B cell (primary cell): ENCODE results near the gene SMIM35. TPM values are rescaled to one million over a fixed set of nuclear protein-coding genes. Genes with fewer than 3 reads are reported as not detected.

Source experiments
- ATAC-seq: fragments of 200-7000 bp; cut with Tn5 transposase; one replicate; pipeline ENCODE4 v1.10.0; 2021; ENCODE audit warnings: low read depth, mild to moderate bottlenecking, moderate number of reproducible peaks, moderate library complexity
- CTCF ChIA-PET: fragments of 350-600 bp; sonication (Branson Sonifier 250); formaldehyde crosslinking; loops from one replicate; lab custom pipeline; 2021; ENCODE audit warnings: antibody characterized with exemption, inconsistent platforms; lab: Charles Lee
- POLR2A ChIA-PET: fragments of 350-600 bp; sonication (Branson Sonifier 250); formaldehyde crosslinking; loops from one replicate; lab custom pipeline; 2021; ENCODE audit warnings: antibody characterized with exemption; lab: Charles Lee
- DNase-seq: peaks from one replicate; pipeline ENCODE4 v3.0.0; 2013
- H2AFZ ChIP-seq: 2 replicates; pipeline ENCODE4 v1.6.1; 2012; ENCODE audit warnings: mild to moderate bottlenecking, low read depth, low read length; ENCODE audit not compliant: insufficient read depth, poor library complexity, severe bottlenecking
- H3K27ac ChIP-seq, 2 donors: 1 replicate in 1 of 2; 2 replicates in 1 of 2; pipeline ENCODE4 v1.5.1; 2012 to 2013; ENCODE audit warnings: low read length in 2 of 2, mild to moderate bottlenecking in 2 of 2, moderate library complexity in 1 of 2
- H3K27me3 ChIP-seq, 4 experiments: fragments of 200-600 bp in 1 of 4; sonication (generic) in 1 of 4; replicated peaks in 1 of 4; 1 replicate in 2 of 4; 2 replicates in 2 of 4; pipeline versions ENCODE4 v1.6.1 to v1.7.0; 2013 to 2016; ENCODE audit warnings: low read length in 3 of 4, mild to moderate bottlenecking in 2 of 4, mixed read lengths in 1 of 4, moderate library complexity in 1 of 4; ENCODE audit not compliant: insufficient read depth in 4 of 4, control insufficient read depth in 3 of 4; ENCODE audit errors: control extremely low read depth in 1 of 4
- H3K36me3 ChIP-seq, 2 experiments: replicated peaks in 1 of 2; 1 replicate in 1 of 2; 2 replicates in 1 of 2; pipeline versions ENCODE4 v1.6.1 to v1.7.1; 2013; ENCODE audit warnings: low read length in 1 of 2; ENCODE audit not compliant: insufficient read depth in 2 of 2, control insufficient read depth in 1 of 2; ENCODE audit errors: control extremely low read depth in 1 of 2, extremely low read depth in 1 of 2
- H3K4me1 ChIP-seq, 2 donors: fragments of 200-600 bp in 1 of 2; sonication (generic) in 1 of 2; 1 replicate in 1 of 2; 2 replicates in 1 of 2; pipeline versions ENCODE4 v1.5.1 to v1.6.1; 2013 to 2017; ENCODE audit warnings: low read length in 2 of 2; ENCODE audit not compliant: control insufficient read depth in 2 of 2, insufficient read depth in 2 of 2
- H3K4me2 ChIP-seq: replicated peaks from 2 replicates; pipeline ENCODE3; 2012; ENCODE audit warnings: mild to moderate bottlenecking, low read depth, low read length; ENCODE audit not compliant: poor library complexity, severe bottlenecking
- H3K4me3 ChIP-seq, 5 experiments: fragments of 200-600 bp in 1 of 5; sonication (generic) in 1 of 5; 1 replicate in 3 of 5; 2 replicates in 2 of 5; pipeline versions ENCODE4 v1.5.1 to v1.7.0; 2011 to 2016; ENCODE audit warnings: low read length in 4 of 5, mild to moderate bottlenecking in 4 of 5, low read depth in 2 of 5, control low read depth in 1 of 5, moderate library complexity in 1 of 5; ENCODE audit not compliant: insufficient read depth in 1 of 5; ENCODE audit errors: control extremely low read depth in 1 of 5, extremely low read depth in 1 of 5
- H3K79me2 ChIP-seq: fragments of 200-600 bp; sonication (generic); one replicate; pipeline ENCODE4 v1.6.0; 2016; ENCODE audit warnings: low read length; ENCODE audit not compliant: control insufficient read depth, insufficient read depth
- H3K9ac ChIP-seq: fragments of 200-600 bp; sonication (generic); 2 replicates; pipeline ENCODE4 v1.6.1; 2017; ENCODE audit warnings: mild to moderate bottlenecking, low read length, moderate library complexity
- H3K9me3 ChIP-seq, 3 donors: one replicate each; pipeline versions ENCODE4 v1.6.1 to v1.7.1; 2013; ENCODE audit warnings: low read length in 2 of 3; ENCODE audit not compliant: control insufficient read depth in 2 of 3, insufficient read depth in 1 of 3; ENCODE audit errors: control extremely low read depth in 1 of 3
- H4K20me1 ChIP-seq: 2 replicates; pipeline ENCODE4 v1.6.0; 2012; ENCODE audit warnings: mild to moderate bottlenecking, low read length; ENCODE audit not compliant: insufficient read depth, control insufficient read depth, poor library complexity, severe bottlenecking
- H3K27ac Mint-ChIP-seq: one replicate; pipeline ENCODE4 v1.8.0; 2021; ENCODE audit warnings: mixed read lengths
- H3K27me3 Mint-ChIP-seq: one replicate; pipeline ENCODE4 v1.8.0; 2021; ENCODE audit warnings: mixed read lengths
- H3K4me1 Mint-ChIP-seq: one replicate; pipeline ENCODE4 v1.8.0; 2021; ENCODE audit warnings: mixed read lengths
- H3K4me3 Mint-ChIP-seq: one replicate; pipeline ENCODE4 v1.8.0; 2021; ENCODE audit warnings: mixed read lengths
- H3K9me3 Mint-ChIP-seq: one replicate; pipeline ENCODE4 v1.8.0; 2022; ENCODE audit warnings: mixed read lengths; ENCODE audit not compliant: insufficient read depth
- CTCF ChIP-seq: fragments of 200-600 bp; IDR thresholded peaks from one replicate; pipeline ENCODE4 v1.8.0; 2022; ENCODE audit warnings: antibody characterized with exemption, mild to moderate bottlenecking
- EZH2 ChIP-seq: IDR thresholded peaks from 2 replicates; pipeline ENCODE4 v1.6.1; 2012; ENCODE audit warnings: borderline replicate concordance, low read depth, mild to moderate bottlenecking, moderate library complexity, low read length; ENCODE audit not compliant: insufficient read depth, poor library complexity, severe bottlenecking
- WGBS: methylation state at CpG from one replicate; pipeline ENCODE4 v1.1.5; 2013; ENCODE audit warnings: missing lambda C conversion rate; ENCODE audit not compliant: insufficient coverage; 5-methylcytosine and 5-hydroxymethylcytosine counted together
- intact Hi-C: fragments of 100-400 bp; cut with micrococcal nuclease; formaldehyde crosslinking; loops from one replicate; pipeline ENCODE4 v1.10.0; 2022
- polyA plus RNA-seq: library from polyadenylated mRNA; depleted of rRNA; stranded (reverse); fragments of >200 nt; gene quantifications from 2 replicates; pipeline ENCODE4 v1.2.3, GENCODE V29; 2012
- total RNA-seq, 2 donors: library from RNA; stranded (reverse); fragments of 120-200 nt in 1 of 2; gene quantifications; 1 replicate in 1 of 2; 2 replicates in 1 of 2; pipeline versions ENCODE4 v1.2.3 to v1.2.4, GENCODE V29; 2013 to 2022

Gene SMIM35
- total and polyA plus RNA-seq, 2 donors (not counting 1 experiment from before 2014, with no cell fraction given) = 1.3 to 4.5 TPM

GRCh38 chr11:118057251-118058145, 29.3 kb downstream of the SMIM35 start:
- Mint-ChIP-seq H3K27ac (no peak overlapping the region), H3K27me3 (peaks cover 16% of the 10 kb centered on the region), H3K9me3 (no peaks in the 10 kb centered on the region), H3K4me3 (no peak overlapping the region), H3K4me1 (peaks cover 7% of the 10 kb centered on the region)
- no peak for TF ChIP-seq EZH2
- no peak for TF ChIP-seq CTCF
- intact Hi-C loops = no loop called here
- Histone ChIP-seq H3K4me2 (no peak overlapping the region), H3K9ac (no peak overlapping the region), H3K36me3 (no peaks in the 10 kb centered on the region), H3K9me3 (no peaks in the 10 kb centered on the region), H2AFZ (no peak overlapping the region), H3K4me1 (peaks cover 9 to 10% of the 10 kb centered on the region in 2 donors), H4K20me1 (no peaks in the 10 kb centered on the region), H3K4me3 (no peak overlapping the region), H3K79me2 (no peaks in the 10 kb centered on the region), H3K27me3 (peaks cover 0 to 9% (median 0%) of the 10 kb centered on the region in 4 experiments), H3K27ac (no peak overlapping the region)
- WGBS = 94% methylated on average over 11 of the region's 14 CpGs
- ChIA-PET CTCF (interaction anchor here (7.3 to 13.0 kb wide), 4 partner anchors 109 to 248 kb away, joined by 134 to 495 read pairs (median 182); partner anchors contain the start of gene FXYD2), POLR2A (no interaction called here)
- ATAC-seq (no peak), DNase-seq (no peak)

GRCh38 chr11:118056806-118057205, 30.0 kb downstream of the SMIM35 start:
- no peak for TF ChIP-seq CTCF
- TF ChIP-seq EZH2 = no peak
- WGBS = 49% methylated on average over 8 of the region's 8 CpGs

More at GRCh38 chr11:118056806-118057205, 30.0 kb downstream of the SMIM35 start:
- no peak for DNase-seq
- H3K4me3 ChIP-seq = no peak overlapping the region
- no peak overlapping the region for H3K4me2 ChIP-seq
- peaks cover 13% of the 10 kb centered on the region for H3K4me1 Mint-ChIP-seq
- H3K9ac ChIP-seq = no peak overlapping the region
- H3K79me2 ChIP-seq = no peaks in the 10 kb centered on the region
- ChIA-PET POLR2A (no interaction called here), CTCF (interaction anchor here (7.3 to 13.0 kb wide), 4 partner anchors 108 to 248 kb away, joined by 134 to 495 read pairs (median 182); partner anchors contain the start of gene FXYD2)
- ATAC-seq = no peak
- H3K27me3 ChIP-seq = peaks cover 0 to 9% (median 0%) of the 10 kb centered on the region in 4 experiments
- H3K4me1 ChIP-seq = peaks cover 16% of the 10 kb centered on the region in 2 donors
- no peaks in the 10 kb centered on the region for H4K20me1 ChIP-seq
- H3K9me3 Mint-ChIP-seq = no peaks in the 10 kb centered on the region
- H3K9me3 ChIP-seq = no peaks in the 10 kb centered on the region
- H3K27me3 Mint-ChIP-seq = peaks cover 15% of the 10 kb centered on the region
- no peaks in the 10 kb centered on the region for H3K36me3 ChIP-seq
- no peak overlapping the region for H3K27ac ChIP-seq
- H3K27ac Mint-ChIP-seq = no peak overlapping the region
- no peak overlapping the region for H3K4me3 Mint-ChIP-seq
- H2AFZ ChIP-seq = no peak overlapping the region
- intact Hi-C loops = no loop called here
